ENCODE data around the gene SMIM35.

The SMIM35 gene

DNA sequence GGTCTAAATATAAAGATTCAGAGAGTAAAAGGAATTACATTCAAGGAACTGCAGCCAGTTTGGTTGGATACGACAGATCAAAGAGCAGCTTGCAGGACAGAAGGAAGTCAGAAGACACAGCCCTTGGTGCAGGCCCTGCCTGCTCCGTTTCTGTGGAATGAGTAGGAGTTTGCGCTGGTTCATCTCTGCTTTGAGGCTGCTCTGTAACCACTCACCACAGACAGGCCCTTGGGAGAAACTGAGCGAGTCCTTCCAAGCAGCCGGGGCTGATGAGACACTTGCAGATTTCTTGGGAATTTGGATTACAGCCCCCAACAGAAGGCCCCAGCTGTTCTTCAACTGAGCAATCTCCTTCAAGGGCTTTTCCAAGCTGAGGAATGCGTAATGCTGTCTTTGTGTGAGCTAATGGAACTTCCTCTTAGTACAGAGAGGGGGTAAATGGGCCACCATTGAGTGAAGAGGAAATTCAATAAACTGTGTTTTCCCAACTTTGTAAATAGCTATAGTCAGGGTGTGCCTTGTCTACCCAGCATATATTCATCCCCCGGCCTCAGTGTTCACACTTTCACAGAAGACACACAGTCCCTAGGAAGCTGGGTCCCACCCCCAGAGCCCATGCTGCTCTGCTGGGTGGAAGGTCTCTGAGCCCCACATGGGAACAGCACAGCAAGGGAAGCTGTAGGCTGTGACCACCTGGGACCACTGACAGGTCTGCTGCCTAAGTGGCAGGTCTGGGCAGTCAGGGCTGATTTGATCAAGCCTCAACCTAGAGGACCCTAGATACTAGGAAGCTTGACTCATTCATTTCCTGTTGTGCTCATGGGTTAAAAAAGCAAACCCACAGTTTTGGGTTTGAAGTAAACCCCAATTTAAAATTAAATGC is 84.0 kb downstream of the SMIM35 start:
- H3K36me3 ChIP-seq (ENCODE audit: control insufficient read depth, low read depth, low read length), result no peaks in the 10 kb centered on the region
- no peaks in the 10 kb centered on the region for H3K9me3 ChIP-seq (ENCODE audit: control insufficient read depth, low read depth, low read length)
- peaks cover 6% of the 10 kb centered on the region for H3K4me1 ChIP-seq (ENCODE audit: control insufficient read depth, low read depth, low read length)
- H3K27me3 ChIP-seq (ENCODE audit: control insufficient read depth, insufficient read depth, low read length), result no peaks in the 10 kb centered on the region
- no peak overlapping the region for H3K4me3 ChIP-seq (ENCODE audit: low read length)
- no peak overlapping the region for H3K27ac ChIP-seq (ENCODE audit: low read length)
- no peak overlapping the region for H3K9ac ChIP-seq (ENCODE audit: low read length)

DNA sequence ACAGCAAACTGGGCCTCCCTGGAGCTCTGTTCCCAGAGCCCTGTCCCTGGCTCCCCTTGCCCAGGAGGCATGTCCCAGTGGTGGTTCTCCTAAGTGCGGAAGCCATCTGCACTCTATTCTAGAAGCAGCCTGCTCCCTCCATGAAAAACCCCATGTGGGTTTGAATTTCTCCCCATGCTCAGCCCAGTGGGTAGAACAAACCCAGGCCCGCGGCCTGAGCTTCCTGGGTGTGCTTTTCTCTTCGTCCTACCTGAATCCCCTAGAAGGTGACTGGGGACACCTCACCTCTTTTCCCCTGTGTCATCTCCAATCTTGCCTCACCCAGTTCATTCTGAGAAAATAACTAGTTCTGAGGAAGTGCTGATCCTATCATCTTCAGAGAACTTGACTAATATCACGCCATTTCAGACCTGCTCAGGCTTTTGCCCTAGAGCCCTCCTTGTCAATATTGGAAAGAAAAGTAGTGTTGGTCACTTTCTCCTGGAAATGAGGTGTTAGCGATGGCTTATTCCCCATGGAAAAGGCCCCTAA is 84.7 kb downstream of the SMIM35 start:
- Histone ChIP-seq H3K27me3 (ENCODE audit: control insufficient read depth, insufficient read depth, low read length) (no peaks in the 10 kb centered on the region), H3K4me3 (ENCODE audit: low read length) (no peak overlapping the region), H3K36me3 (ENCODE audit: control insufficient read depth, low read depth, low read length) (no peaks in the 10 kb centered on the region), H3K9ac (ENCODE audit: low read length) (no peak overlapping the region), H3K9me3 (ENCODE audit: control insufficient read depth, low read depth, low read length) (no peaks in the 10 kb centered on the region), H3K27ac (ENCODE audit: low read length) (no peak overlapping the region), H3K4me1 (ENCODE audit: control insufficient read depth, low read depth, low read length) (peaks cover 6% of the 10 kb centered on the region)

- H3K27ac ChIP-seq (ENCODE audit: low read length), result no peak overlapping the region
- H3K36me3 ChIP-seq (ENCODE audit: control insufficient read depth, low read depth, low read length), result no peaks in the 10 kb centered on the region
- H3K27me3 ChIP-seq (ENCODE audit: control insufficient read depth, insufficient read depth, low read length), result no peaks in the 10 kb centered on the region
- H3K4me3 ChIP-seq (ENCODE audit: low read length), result no peak overlapping the region
- peaks cover 6% of the 10 kb centered on the region for H3K4me1 ChIP-seq (ENCODE audit: control insufficient read depth, low read depth, low read length)
- H3K9ac ChIP-seq (ENCODE audit: low read length), result no peak overlapping the region
- H3K9me3 ChIP-seq (ENCODE audit: control insufficient read depth, low read depth, low read length), result no peaks in the 10 kb centered on the region
Observed at GRCh38 chr11:118001494-118001971, 85.2 kb downstream of the SMIM35 start.

DNA sequence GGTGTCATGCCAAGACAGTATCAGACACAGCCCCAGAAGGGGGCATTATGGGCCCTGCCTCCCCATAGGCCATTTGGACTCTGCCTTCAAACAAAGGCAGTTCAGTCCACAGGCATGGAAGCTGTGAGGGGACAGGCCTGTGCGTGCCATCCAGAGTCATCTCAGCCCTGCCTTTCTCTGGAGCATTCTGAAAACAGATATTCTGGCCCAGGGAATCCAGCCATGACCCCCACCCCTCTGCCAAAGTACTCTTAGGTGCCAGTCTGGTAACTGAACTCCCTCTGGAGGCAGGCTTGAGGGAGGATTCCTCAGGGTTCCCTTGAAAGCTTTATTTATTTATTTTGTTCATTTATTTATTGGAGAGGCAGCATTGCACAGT is 85.9 kb downstream of the SMIM35 start:
- H3K9ac ChIP-seq (ENCODE audit: low read length), result no peak overlapping the region
- H3K4me1 ChIP-seq (ENCODE audit: control insufficient read depth, low read depth, low read length), result peaks cover 6% of the 10 kb centered on the region
- H3K4me3 ChIP-seq (ENCODE audit: low read length), result no peak overlapping the region
- no peaks in the 10 kb centered on the region for H3K9me3 ChIP-seq (ENCODE audit: control insufficient read depth, low read depth, low read length)
- no peaks in the 10 kb centered on the region for H3K27me3 ChIP-seq (ENCODE audit: control insufficient read depth, insufficient read depth, low read length)
- H3K36me3 ChIP-seq (ENCODE audit: control insufficient read depth, low read depth, low read length), result no peaks in the 10 kb centered on the region
- H3K27ac ChIP-seq (ENCODE audit: low read length), result no peak overlapping the region

- no peak overlapping the region for H3K27ac ChIP-seq (ENCODE audit: low read length)
- no peaks in the 10 kb centered on the region for H3K36me3 ChIP-seq (ENCODE audit: control insufficient read depth, low read depth, low read length)
- H3K4me1 ChIP-seq (ENCODE audit: control insufficient read depth, low read depth, low read length), result peaks cover 6% of the 10 kb centered on the region
Observed at GRCh38 chr11:118000067-118000849, 86.5 kb downstream of the SMIM35 start.

DNA sequence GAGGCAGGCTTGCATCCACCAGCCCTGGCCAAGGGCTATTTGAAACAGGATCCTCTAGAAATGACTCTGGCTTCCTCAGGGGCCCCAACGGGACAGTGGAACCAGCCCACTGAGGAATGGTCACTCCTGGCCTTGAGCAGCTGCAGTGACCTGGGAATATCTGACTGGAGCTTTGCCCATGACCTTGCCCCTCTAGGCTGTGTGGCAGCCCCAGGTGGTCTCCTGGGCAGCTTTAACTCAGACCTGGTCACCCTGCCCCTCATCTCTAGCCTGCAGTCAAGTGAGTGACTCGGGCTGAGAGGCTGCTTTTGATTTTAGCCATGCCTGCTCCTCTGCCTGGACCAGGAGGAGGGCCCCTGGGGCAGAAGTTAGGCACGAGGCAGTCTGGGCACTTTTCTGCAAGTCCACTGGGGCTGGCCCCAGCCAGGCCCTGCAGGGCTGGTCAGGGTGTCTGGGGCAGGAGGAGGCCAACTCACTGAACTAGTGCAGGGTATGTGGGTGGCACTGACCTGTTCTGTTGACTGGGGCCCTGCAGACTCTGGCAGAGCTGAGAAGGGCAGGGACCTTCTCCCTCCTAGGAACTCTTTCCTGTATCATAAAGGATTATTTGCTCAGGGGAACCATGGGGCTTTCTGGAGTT is 87.3 kb downstream of the SMIM35 start:
- H3K9me3 ChIP-seq (ENCODE audit: control insufficient read depth, low read depth, low read length), result no peaks in the 10 kb centered on the region
- no peaks in the 10 kb centered on the region for H3K27me3 ChIP-seq (ENCODE audit: control insufficient read depth, insufficient read depth, low read length)
- peaks cover 6% of the 10 kb centered on the region for H3K4me1 ChIP-seq (ENCODE audit: control insufficient read depth, low read depth, low read length)
- no peaks in the 10 kb centered on the region for H3K36me3 ChIP-seq (ENCODE audit: control insufficient read depth, low read depth, low read length)
- no peak overlapping the region for H3K4me3 ChIP-seq (ENCODE audit: low read length)
- H3K27ac ChIP-seq (ENCODE audit: low read length), result no peak overlapping the region
- no peak overlapping the region for H3K9ac ChIP-seq (ENCODE audit: low read length)

More at GRCh38 chr11:118000067-118000849, 86.5 kb downstream of the SMIM35 start:
- Histone ChIP-seq H3K4me3 (ENCODE audit: low read length) (no peak overlapping the region), H3K9ac (ENCODE audit: low read length) (no peak overlapping the region), H3K9me3 (ENCODE audit: control insufficient read depth, low read depth, low read length) (no peaks in the 10 kb centered on the region), H3K27me3 (ENCODE audit: control insufficient read depth, insufficient read depth, low read length) (no peaks in the 10 kb centered on the region)

GRCh38 chr11:117998664-117999353 is 88.0 kb downstream of the SMIM35 start:
- no peak overlapping the region for H3K9ac ChIP-seq (ENCODE audit: low read length)
- no peaks in the 10 kb centered on the region for H3K9me3 ChIP-seq (ENCODE audit: control insufficient read depth, low read depth, low read length)
- H3K27ac ChIP-seq (ENCODE audit: low read length), result no peak overlapping the region
- no peaks in the 10 kb centered on the region for H3K36me3 ChIP-seq (ENCODE audit: control insufficient read depth, low read depth, low read length)
- no peaks in the 10 kb centered on the region for H3K27me3 ChIP-seq (ENCODE audit: control insufficient read depth, insufficient read depth, low read length)
- H3K4me3 ChIP-seq (ENCODE audit: low read length), result no peak overlapping the region
- H3K4me1 ChIP-seq (ENCODE audit: control insufficient read depth, low read depth, low read length), result peaks cover 6% of the 10 kb centered on the region

- Histone ChIP-seq H3K4me1 (ENCODE audit: control insufficient read depth, low read depth, low read length) (peaks cover 5% of the 10 kb centered on the region), H3K27me3 (ENCODE audit: control insufficient read depth, insufficient read depth, low read length) (no peaks in the 10 kb centered on the region), H3K4me3 (ENCODE audit: low read length) (no peak overlapping the region), H3K27ac (ENCODE audit: low read length) (no peak overlapping the region), H3K36me3 (ENCODE audit: control insufficient read depth, low read depth, low read length) (no peaks in the 10 kb centered on the region), H3K9me3 (ENCODE audit: control insufficient read depth, low read depth, low read length) (no peaks in the 10 kb centered on the region), H3K9ac (ENCODE audit: low read length) (no peak overlapping the region)
Observed at GRCh38 chr11:117997823-117998579, 88.8 kb downstream of the SMIM35 start.

DNA sequence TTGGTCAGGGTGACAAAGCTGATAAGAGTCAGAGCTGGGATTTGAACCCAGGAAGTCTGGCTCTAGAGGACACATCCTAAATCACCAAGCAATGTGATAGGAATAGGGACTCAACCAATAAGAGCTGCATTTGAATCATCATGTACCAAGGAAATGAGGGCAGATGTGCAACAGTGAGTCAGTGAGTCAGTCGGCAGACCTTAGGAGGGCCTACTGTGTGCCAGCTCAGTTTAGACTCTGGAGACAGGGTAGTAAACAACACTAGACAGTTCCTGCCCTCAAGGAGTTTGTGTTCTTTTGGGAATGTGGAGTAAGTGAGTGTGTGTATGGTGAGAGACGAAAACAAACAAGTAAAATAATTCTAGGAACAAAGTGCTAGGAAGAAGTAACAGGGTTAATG is 89.4 kb downstream of the SMIM35 start:
- Histone ChIP-seq H3K36me3 (ENCODE audit: control insufficient read depth, low read depth, low read length) (no peaks in the 10 kb centered on the region), H3K27ac (ENCODE audit: low read length) (no peak overlapping the region), H3K4me1 (ENCODE audit: control insufficient read depth, low read depth, low read length) (no peaks in the 10 kb centered on the region), H3K4me3 (ENCODE audit: low read length) (no peak overlapping the region), H3K9me3 (ENCODE audit: control insufficient read depth, low read depth, low read length) (no peaks in the 10 kb centered on the region), H3K27me3 (ENCODE audit: control insufficient read depth, insufficient read depth, low read length) (no peaks in the 10 kb centered on the region), H3K9ac (ENCODE audit: low read length) (no peak overlapping the region)

DNA sequence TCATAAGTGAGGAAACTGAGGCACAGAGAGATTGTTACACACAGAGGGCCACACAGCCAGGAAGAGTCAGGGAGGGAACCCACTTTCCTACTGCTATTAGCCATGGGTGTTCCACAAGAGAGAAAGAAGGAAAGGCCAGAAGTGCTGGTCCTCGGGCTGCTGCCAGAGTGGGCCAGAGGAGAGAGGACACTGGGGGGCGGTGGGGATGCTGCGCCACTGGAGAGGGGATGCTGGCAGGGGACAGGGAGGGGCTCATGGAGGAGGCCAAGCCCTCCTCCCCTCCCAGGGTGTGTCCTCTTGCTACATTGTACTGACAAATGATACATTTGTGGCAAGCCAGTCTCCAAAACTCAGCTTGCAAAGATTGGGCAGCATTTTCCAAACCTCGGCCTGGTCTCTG is 90.7 kb downstream of the SMIM35 start:
- Histone ChIP-seq H3K4me1 (ENCODE audit: control insufficient read depth, low read depth, low read length) (no peaks in the 10 kb centered on the region), H3K27ac (ENCODE audit: low read length) (no peak overlapping the region), H3K27me3 (ENCODE audit: control insufficient read depth, insufficient read depth, low read length) (no peaks in the 10 kb centered on the region), H3K36me3 (ENCODE audit: control insufficient read depth, low read depth, low read length) (no peaks in the 10 kb centered on the region), H3K9me3 (ENCODE audit: control insufficient read depth, low read depth, low read length) (no peaks in the 10 kb centered on the region), H3K9ac (ENCODE audit: low read length) (no peak overlapping the region), H3K4me3 (ENCODE audit: low read length) (no peak overlapping the region)

Data from iPS-18a (cell line).